Epidermal melanocyte (primary cell): Measurements from ENCODE around the gene TULP4.
"Not testable (repeated sequence)": the region's sequence is repeated elsewhere in the genome, so short reads cannot be mapped to it uniquely, and the experiment has no call there.

Experiments
- DNase-seq: peaks from one replicate; pipeline ENCODE4 v3.0.0; 2011; ENCODE audit warnings: low spot score; ENCODE audit not compliant: insufficient read length

Gene TULP4

DNA sequence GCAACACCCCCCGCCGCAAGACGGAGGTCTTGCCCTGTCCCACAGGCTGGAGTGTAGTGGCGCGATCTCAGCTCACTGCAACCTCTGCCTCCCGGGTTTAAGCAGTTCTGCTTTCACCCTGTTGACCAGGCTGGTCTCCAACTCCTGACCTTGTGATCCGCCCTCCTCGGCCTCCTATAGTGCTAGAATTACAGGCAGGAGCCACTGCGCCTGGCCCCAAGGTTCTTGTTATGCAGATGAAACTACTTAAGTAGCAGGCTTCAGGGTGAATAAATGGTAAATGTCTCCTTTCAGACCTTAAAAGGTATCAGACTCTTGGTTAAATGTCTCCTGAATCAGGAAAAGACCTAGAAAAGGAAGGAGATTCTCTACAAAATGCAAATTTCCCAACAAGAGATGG lies 152.2 kb downstream of the TULP4 start:
- no peak for DNase-seq

GRCh38 chr6:158465257-158465656 lies 153.0 kb downstream of the TULP4 start:
- DNase-seq: no peak

DNA sequence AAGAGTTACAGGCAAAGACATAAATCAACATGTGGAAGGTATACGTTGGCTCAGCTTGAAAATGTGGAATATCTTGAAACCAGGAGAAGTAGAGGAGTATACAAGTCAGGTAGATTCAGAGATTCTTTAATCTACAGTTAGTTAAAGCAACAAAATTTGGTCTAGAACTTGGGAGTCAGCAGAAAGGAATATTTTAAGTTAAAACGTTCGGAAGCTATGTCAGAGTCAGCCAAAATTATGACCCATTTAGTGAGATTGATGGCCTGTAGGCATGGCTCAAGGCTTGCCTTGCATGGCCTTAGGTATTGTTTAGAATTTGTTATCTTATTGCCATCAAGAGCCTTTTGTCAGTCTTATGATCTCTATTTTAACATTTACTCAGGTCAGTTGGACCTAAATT lies 153.5 kb downstream of the TULP4 start:
- DNase-seq: no peak

- no peak for DNase-seq
Observed at GRCh38 chr6:158467923-158468322, 155.7 kb downstream of the TULP4 start.

- DNase-seq: no peak
Observed at GRCh38 chr6:158468666-158469065, 156.4 kb downstream of the TULP4 start.

- DNase-seq: not testable (repeated sequence)
Observed at GRCh38 chr6:158470023-158470422, 157.8 kb downstream of the TULP4 start.

DNA sequence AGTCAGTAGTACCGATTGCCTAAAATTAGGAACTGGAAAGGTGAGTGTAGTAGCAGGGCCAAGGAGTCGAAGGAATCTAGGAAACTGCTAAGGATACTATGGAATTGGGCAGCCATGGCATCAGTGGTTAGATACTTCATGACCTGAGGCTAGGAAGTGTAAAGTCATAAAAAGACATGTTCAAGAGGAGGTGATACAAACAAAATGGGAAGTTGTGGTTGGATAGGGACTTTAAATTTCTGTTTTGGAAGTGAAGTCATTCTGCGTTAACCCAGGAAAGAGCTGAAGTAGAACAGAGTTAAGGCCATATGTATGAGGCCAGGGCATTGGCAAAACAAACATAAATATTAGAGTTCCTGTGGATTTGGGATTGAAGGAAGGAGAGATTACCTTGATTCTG lies 159.1 kb downstream of the TULP4 start:
- no peak for DNase-seq

- no peak for DNase-seq
Observed at GRCh38 chr6:158472447-158472846, 160.2 kb downstream of the TULP4 start.

- DNase-seq: no peak
Observed at GRCh38 chr6:158474961-158475343, 162.7 kb downstream of the TULP4 start.

GRCh38 chr6:158475344-158476302 lies 163.4 kb downstream of the TULP4 start:
- DNase-seq: peak; percentile 43

DNA sequence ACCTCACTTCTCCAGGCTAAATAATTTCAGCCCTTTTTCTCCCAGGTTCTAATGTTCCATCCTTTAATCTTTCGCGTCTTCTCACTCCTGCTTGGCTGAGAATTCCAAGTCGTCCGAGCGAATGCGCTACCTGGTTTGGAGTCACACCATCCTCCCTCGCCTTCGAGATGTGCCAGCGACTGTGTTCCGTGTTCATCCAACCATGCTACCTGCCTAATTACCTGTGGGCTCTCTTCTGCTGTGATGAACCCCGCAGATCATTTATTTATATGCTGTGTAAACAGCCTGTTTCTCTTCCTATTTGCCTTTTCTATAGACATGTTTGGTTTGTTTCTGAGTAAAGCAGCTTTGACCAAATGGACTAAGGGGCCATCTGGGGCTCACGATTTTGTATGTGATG lies 164.1 kb downstream of the TULP4 start:
- DNase-seq: no peak

GRCh38 chr6:158477722-158478121 lies 165.5 kb downstream of the TULP4 start:
- DNase-seq: not testable (repeated sequence)

DNA sequence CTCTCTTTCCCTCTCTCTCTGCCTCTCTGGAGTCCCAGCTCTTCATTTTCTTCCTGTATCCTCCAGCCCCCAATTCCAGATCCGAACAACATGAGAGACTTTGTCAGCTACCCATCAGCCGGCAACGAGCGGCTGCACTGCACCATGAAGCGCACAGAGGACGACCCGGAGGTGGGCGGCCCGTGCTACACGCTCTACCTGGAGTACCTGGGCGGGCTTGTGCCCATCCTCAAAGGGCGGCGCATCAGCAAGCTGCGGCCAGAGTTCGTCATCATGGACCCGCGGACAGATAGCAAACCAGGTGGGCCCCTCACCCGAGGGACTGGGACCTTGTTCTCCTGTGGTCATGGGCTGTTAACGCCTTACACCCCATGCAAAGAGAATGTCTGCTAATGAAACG lies 168.7 kb downstream of the TULP4 start:
- no peak for DNase-seq

- DNase-seq: no peak
Observed at GRCh38 chr6:158481690-158482473, 169.6 kb downstream of the TULP4 start.

- no peak for DNase-seq
Observed at GRCh38 chr6:158485431-158485830, 173.2 kb downstream of the TULP4 start.

- no peak for DNase-seq
Observed at GRCh38 chr6:158487495-158487894, 175.2 kb downstream of the TULP4 start.

GRCh38 chr6:158488065-158488464 lies 175.8 kb downstream of the TULP4 start:
- peak; percentile 52 for DNase-seq

DNA sequence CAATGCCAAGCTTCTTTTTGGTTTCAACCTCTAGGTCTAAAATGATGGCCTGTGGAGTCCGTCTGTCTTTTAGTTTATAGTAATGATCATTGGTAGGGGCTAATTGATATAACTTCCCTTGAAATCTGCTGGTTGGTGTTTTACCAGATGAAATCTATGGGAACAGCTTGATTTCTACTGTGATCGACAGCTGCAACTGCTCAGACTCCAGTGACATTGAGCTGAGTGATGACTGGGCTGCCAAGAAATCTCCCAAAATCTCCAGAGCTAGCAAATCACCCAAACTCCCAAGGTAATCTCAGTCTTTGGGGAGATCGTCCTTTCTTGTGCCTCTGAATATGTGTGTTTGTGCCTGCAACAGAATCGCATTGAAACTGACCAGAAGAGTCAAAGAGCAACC lies 177.2 kb downstream of the TULP4 start:
- no peak for DNase-seq

GRCh38 chr6:158492881-158493280 lies 180.6 kb downstream of the TULP4 start:
- no peak for DNase-seq

DNA sequence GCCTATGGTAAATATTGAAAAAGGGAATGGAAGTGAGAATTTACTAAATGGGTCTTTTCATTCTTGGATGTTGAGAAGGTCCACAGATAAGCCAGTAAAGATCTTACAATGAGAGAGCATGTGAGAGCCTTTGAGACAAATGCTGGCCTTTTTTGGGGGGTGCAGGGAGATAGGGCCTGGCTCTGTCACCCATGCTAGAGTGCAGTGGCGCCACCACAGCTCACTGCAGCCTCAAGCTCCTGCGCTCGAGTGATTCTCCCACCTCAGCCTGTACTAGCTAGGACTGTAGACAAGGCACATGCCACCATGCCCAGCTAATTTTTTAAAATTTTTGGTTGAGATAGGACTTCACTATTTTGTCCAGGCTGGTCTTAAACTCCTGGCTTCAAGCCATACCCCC lies 184.4 kb downstream of the TULP4 start:
- no peak for DNase-seq

DNA sequence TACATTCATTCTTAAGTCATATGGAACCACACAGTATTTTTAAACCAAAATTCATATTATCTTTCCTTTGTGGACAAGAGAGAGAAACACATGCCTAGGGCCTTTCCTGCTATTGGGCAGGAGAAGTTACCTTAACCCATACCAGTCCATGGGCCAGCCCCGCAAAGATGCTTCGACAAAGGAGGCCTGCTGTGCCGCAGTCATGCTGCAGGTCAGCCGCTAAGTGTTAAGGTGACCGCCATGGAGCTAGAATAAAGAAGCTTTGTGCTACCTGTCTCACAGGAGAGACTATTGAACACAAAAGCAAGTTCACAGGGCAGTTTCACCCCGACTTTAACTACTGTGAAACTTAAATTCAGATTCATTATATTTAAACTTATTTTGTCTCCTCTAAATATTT lies 185.4 kb downstream of the TULP4 start:
- no peak for DNase-seq

DNA sequence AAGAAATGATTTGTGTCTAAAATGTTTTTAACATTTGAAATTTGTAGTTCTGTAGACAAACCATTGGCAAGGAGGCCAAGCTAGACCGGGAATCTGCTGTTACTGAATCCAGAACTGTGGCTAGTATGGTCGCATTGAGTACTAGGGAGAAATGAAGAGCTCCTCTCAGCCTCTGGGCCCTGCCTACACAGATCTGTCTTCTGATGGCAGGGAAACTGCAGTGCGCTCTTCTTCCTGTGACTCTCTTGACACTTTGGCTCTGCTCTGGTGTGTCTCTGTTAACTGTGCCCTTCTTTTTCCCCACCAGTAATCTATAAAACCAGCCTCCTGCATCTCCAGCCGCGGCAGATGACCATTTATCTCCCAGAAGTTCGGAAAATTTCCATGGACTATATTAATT lies 186.1 kb downstream of the TULP4 start:
- no peak for DNase-seq
